ENCODE data around the gene SRCIN1. TPM values are rescaled to one million over a fixed set of nuclear protein-coding genes. Genes with fewer than 3 reads are reported as not detected.

SRCIN1 gene
- total RNA-seq, 1 donor from 2014 or later: 0.25 TPM

- peak; percentile 61 for DNase-seq (ENCODE audit: low read depth)
These were observed 25.8 kb downstream of the SRCIN1 start for GRCh38 chr17:38579934-38580333.

- DNase-seq (ENCODE audit: low read depth): no peak
These were observed 26.7 kb downstream of the SRCIN1 start for GRCh38 chr17:38579083-38579480.

- peak; percentile 20 for DNase-seq (ENCODE audit: low read depth)
These were observed 27.3 kb downstream of the SRCIN1 start for GRCh38 chr17:38578229-38579082.

- DNase-seq (ENCODE audit: low read depth): no peak
These were observed 28.0 kb downstream of the SRCIN1 start for GRCh38 chr17:38577645-38578173.

- DNase-seq (ENCODE audit: low read depth): no peak
These were observed 28.5 kb downstream of the SRCIN1 start for GRCh38 chr17:38577244-38577643.

GRCh38 chr17:38575781-38576180, 30.0 kb downstream of the SRCIN1 start:
- no peak for DNase-seq (ENCODE audit: low read depth)

GRCh38 chr17:38574712-38575111, 31.0 kb downstream of the SRCIN1 start:
- DNase-seq (ENCODE audit: low read depth): no peak

- DNase-seq (ENCODE audit: low read depth): no peak
These were observed 32.9 kb downstream of the SRCIN1 start for GRCh38 chr17:38572669-38573365.

- DNase-seq (ENCODE audit: low read depth): no peak
These were observed 33.7 kb downstream of the SRCIN1 start for GRCh38 chr17:38571833-38572668.

GRCh38 chr17:38569701-38570512, 35.8 kb downstream of the SRCIN1 start:
- no peak for DNase-seq (ENCODE audit: low read depth)

- no peak for DNase-seq (ENCODE audit: low read depth)
These were observed 36.8 kb downstream of the SRCIN1 start for GRCh38 chr17:38568845-38569510.

GRCh38 chr17:38568274-38568673, 37.5 kb downstream of the SRCIN1 start:
- no peak for DNase-seq (ENCODE audit: low read depth)

GRCh38 chr17:38567350-38567749, 38.4 kb downstream of the SRCIN1 start:
- DNase-seq (ENCODE audit: low read depth): no peak

- DNase-seq (ENCODE audit: low read depth): no peak
These were observed 39.1 kb downstream of the SRCIN1 start for GRCh38 chr17:38566666-38567031.

- DNase-seq (ENCODE audit: low read depth): no peak
These were observed 39.7 kb downstream of the SRCIN1 start for GRCh38 chr17:38565853-38566665.

- no peak for DNase-seq (ENCODE audit: low read depth)
These were observed 40.9 kb downstream of the SRCIN1 start for GRCh38 chr17:38564869-38565268.

GRCh38 chr17:38564254-38564837, 41.4 kb downstream of the SRCIN1 start:
- no peak for DNase-seq (ENCODE audit: low read depth)

- DNase-seq (ENCODE audit: low read depth): no peak
These were observed 42.1 kb downstream of the SRCIN1 start for GRCh38 chr17:38563362-38564253.
